Measurements from ENCODE around the gene FBXW5.

Gene FBXW5

GRCh38 chr9:136907011-136907914 lies 37.3 kb downstream of the FBXW5 start:
- DNase-seq: no peak

GRCh38 chr9:136906266-136906665 lies 38.3 kb downstream of the FBXW5 start:
- DNase-seq: no peak

- DNase-seq: no peak
These were observed 41.4 kb downstream of the FBXW5 start for GRCh38 chr9:136903041-136903554.

GRCh38 chr9:136902259-136902821 lies 42.2 kb downstream of the FBXW5 start:
- no peak for DNase-seq

- DNase-seq: no peak
These were observed 42.9 kb downstream of the FBXW5 start for GRCh38 chr9:136901516-136902258.

- DNase-seq: no peak
These were observed 43.5 kb downstream of the FBXW5 start for GRCh38 chr9:136900988-136901515.

- no peak for DNase-seq
These were observed 44.0 kb downstream of the FBXW5 start for GRCh38 chr9:136900556-136900955.

GRCh38 chr9:136899196-136899595 lies 45.3 kb downstream of the FBXW5 start:
- DNase-seq: no peak

- no peak for DNase-seq
These were observed 45.9 kb downstream of the FBXW5 start for GRCh38 chr9:136898483-136899100.

GRCh38 chr9:136896027-136896426 lies 48.5 kb downstream of the FBXW5 start:
- DNase-seq: no peak

GRCh38 chr9:136890661-136891060 lies 53.9 kb downstream of the FBXW5 start:
- DNase-seq: no peak

All from NCI-H2081 treated with DMSO at 0.1 percent for 48 hours (cell line).